ENCODE results near the gene IMMP2L. TPM values are rescaled to one million over a fixed set of nuclear protein-coding genes. Genes with fewer than 3 reads are reported as not detected.

The IMMP2L gene
- total and polyA plus RNA-seq, 2 of the 13 experiments (the other 11 are each of a cell fraction or from before 2014, with no cell fraction given): 7.8 to 16.9 TPM

DNA sequence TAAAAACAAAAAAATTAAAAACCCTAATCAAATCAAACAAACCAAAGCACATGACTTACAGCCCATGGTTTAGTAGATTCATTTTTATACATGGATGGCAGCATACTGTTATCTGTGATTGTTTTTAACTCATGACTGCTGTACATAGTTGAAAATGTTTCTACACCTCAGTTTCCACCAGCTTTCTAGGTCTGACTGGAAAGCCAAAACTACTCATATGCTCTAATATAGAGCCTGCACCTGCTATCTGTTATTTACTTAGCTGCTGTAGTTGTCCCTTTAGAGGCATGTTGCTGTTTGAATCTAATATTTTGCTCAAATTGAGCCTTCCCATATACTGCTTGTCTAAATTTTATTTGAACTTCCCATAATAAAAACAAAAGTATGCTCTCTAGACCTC is 761.3 kb downstream of the IMMP2L start (continued):
- TF ChIP-seq, protein P1, sequence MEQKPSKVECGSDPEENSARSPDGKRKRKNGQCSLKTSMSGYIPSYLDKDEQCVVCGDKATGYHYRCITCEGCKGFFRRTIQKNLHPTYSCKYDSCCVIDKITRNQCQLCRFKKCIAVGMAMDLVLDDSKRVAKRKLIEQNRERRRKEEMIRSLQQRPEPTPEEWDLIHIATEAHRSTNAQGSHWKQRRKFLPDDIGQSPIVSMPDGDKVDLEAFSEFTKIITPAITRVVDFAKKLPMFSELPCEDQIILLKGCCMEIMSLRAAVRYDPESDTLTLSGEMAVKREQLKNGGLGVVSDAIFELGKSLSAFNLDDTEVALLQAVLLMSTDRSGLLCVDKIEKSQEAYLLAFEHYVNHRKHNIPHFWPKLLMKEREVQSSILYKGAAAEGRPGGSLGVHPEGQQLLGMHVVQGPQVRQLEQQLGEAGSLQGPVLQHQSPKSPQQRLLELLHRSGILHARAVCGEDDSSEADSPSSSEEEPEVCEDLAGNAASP (CRISPR knock-in tag; IDR thresholded peaks at IDR 0.05; ENCODE audit: borderline replicate concordance): no peak
- TF ChIP-seq BORCS8-MEF2B (CRISPR knock-in tag; IDR thresholded peaks at IDR 0.05) (no peak), ARID3A (IDR thresholded peaks at IDR 0.05; ENCODE audit: low read depth, low read length) (no peak), ZNF496 (CRISPR knock-in tag; IDR thresholded peaks at IDR 0.05; ENCODE audit: insufficient replicate concordance) (no peak), SKIL (CRISPR knock-in tag; IDR thresholded peaks at IDR 0.05; ENCODE audit: borderline replicate concordance) (no peak)
- TF ChIP-seq, protein P2, sequence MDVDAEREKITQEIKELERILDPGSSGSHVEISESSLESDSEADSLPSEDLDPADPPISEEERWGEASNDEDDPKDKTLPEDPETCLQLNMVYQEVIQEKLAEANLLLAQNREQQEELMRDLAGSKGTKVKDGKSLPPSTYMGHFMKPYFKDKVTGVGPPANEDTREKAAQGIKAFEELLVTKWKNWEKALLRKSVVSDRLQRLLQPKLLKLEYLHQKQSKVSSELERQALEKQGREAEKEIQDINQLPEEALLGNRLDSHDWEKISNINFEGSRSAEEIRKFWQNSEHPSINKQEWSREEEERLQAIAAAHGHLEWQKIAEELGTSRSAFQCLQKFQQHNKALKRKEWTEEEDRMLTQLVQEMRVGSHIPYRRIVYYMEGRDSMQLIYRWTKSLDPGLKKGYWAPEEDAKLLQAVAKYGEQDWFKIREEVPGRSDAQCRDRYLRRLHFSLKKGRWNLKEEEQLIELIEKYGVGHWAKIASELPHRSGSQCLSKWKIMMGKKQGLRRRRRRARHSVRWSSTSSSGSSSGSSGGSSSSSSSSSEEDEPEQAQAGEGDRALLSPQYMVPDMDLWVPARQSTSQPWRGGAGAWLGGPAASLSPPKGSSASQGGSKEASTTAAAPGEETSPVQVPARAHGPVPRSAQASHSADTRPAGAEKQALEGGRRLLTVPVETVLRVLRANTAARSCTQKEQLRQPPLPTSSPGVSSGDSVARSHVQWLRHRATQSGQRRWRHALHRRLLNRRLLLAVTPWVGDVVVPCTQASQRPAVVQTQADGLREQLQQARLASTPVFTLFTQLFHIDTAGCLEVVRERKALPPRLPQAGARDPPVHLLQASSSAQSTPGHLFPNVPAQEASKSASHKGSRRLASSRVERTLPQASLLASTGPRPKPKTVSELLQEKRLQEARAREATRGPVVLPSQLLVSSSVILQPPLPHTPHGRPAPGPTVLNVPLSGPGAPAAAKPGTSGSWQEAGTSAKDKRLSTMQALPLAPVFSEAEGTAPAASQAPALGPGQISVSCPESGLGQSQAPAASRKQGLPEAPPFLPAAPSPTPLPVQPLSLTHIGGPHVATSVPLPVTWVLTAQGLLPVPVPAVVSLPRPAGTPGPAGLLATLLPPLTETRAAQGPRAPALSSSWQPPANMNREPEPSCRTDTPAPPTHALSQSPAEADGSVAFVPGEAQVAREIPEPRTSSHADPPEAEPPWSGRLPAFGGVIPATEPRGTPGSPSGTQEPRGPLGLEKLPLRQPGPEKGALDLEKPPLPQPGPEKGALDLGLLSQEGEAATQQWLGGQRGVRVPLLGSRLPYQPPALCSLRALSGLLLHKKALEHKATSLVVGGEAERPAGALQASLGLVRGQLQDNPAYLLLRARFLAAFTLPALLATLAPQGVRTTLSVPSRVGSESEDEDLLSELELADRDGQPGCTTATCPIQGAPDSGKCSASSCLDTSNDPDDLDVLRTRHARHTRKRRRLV (CRISPR knock-in tag; IDR thresholded peaks at IDR 0.05): no peak

All from HepG2 (cell line).